ENCODE measurements around the gene GBA3.

GBA3 gene
- long read RNA-seq, donor 1, transcript GBA3-203 (5 exons, 2,164 nt), result major isoform, 5 of 13 reads
- long read RNA-seq, donor 1, partial matches to known transcripts, result 7 of 13 reads
- long read RNA-seq, donor 1, other reads (novel, unspliced or antisense), result 0 of 13 reads
- long read RNA-seq, donor 2, partial matches to known transcripts, result 5 of 6 reads
- long read RNA-seq, donor 2, other reads (novel, unspliced or antisense), result 0 of 6 reads
- long read RNA-seq, donor 3, partial matches to known transcripts, result 0 of 1 reads
- long read RNA-seq, donor 3, other reads (novel, unspliced or antisense), result 0 of 1 reads
- long read RNA-seq, donor 4, partial matches to known transcripts, result 0 of 2 reads
- long read RNA-seq, donor 4, other reads (novel, unspliced or antisense), result 0 of 2 reads
- long read RNA-seq, donor 5, transcript GBA3-204 (2 exons, 727 nt), result major isoform, 6 of 7 reads
- long read RNA-seq, donor 5, partial matches to known transcripts, result 0 of 7 reads
- long read RNA-seq, donor 5, other reads (novel, unspliced or antisense), result 0 of 7 reads
- long read RNA-seq, donor 6, partial matches to known transcripts, result 24 of 26 reads
- long read RNA-seq, donor 6, other reads (novel, unspliced or antisense), result 0 of 26 reads
- long read RNA-seq, donor 7, partial matches to known transcripts, result 0 of 4 reads
- long read RNA-seq, donor 7, other reads (novel, unspliced or antisense), result 0 of 4 reads
- long read RNA-seq, donor 8, partial matches to known transcripts, result 0 of 2 reads
- long read RNA-seq, donor 8, other reads (novel, unspliced or antisense), result 0 of 2 reads

DNA sequence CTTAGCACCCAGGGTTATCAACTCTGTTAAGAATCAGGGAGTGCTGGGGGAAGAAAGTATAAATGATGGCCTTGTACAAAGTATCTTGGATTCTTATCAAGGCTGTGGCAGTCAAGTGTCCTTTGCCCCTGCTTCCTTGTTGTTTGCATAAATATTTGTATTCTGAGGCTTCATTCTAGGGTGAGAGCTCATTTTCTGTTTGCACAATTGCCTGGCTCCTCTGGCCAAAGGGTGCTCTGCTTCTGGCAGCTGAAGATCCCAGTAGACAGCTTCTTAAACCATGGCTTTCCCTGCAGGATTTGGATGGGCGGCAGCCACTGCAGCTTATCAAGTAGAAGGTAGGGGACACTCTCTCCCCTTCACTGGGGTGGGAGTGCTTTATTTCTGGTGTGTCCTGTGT is at the start of gene GBA3:
Gene GBA3, plus strand, starts transcription at position 202 of the 400 bp plus-strand sequence.
- DNase-seq, result no peak

- no peak for DNase-seq
Observed at GRCh38 chr4:22643952-22644351, 48.8 kb upstream of the GBA3 start.

DNA sequence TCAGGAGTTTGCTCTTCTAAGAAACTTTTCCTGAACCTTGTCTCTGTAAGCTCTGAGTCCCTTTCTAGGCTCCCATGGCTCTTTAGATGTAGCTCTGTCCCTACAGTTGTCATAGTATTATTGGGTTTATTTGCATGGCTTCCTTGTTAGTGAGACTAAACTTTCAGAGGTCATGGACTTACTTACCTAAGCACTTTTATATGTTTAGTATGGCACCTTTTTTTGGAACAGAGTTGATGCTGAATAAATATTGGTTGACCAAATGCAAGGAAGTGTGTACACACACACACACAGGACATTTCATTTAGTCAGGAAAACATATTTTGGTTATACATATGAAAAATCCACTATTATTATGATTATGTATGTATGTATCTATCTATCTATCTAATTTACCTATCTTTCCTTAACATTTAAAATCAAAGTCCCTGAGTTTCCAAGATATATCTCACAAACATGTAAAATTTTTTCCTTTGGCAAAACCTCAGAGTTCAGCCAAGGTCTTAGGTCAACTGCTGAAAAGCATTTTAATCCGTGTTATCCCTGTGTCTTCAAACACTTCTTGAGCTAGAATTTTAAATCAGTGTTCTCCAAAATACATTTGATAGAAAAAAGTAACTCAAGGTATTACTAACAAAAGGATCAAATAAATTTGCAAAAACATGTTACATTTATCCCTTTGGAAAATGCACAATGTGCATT is 47.1 kb upstream of the GBA3 start:
- DNase-seq, result no peak

DNA sequence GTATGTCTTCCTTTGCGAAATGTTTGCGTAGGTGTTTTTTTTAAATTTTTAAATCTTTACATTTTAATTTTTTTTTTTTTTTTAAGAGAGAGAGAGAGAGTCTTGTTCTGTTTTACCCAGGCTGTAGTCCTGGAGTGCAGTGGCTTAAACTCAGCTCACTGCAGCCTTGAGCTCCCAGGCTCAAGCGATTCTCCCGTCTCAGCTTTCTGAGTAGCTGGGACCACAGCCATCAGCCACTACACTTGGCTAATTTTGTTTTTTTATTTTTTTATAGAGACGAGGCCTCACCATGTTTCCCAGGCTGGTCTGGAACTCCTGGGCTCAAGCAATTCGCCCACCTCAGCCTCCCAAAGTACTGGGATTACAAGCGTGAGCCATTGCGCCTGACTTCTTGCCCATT is 43.7 kb upstream of the GBA3 start:
- no peak for DNase-seq

GRCh38 chr4:22650771-22651170 is 42.0 kb upstream of the GBA3 start:
- no peak for DNase-seq

GRCh38 chr4:22653752-22654151 is 39.0 kb upstream of the GBA3 start:
- DNase-seq, result no peak

DNA sequence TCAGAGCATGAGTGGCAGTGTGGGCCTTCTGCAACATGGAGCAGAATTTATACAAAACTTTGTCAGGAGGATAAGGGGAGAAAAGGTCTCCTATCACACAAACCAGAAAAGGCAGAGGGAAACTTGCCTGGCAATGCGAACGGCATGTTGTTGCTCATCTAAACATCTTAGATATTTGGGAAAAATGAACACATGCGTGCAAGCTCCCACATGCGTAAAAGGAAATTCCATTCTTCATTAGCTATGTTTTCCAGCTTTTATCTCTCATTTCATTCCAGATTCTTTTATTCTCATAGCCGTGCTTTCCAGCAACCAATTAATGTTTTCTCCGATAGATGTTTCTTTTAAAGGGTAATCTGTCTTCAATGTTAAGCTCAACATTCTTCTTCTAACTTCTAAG is 31.3 kb upstream of the GBA3 start:
- DNase-seq, result no peak

- DNase-seq, result no peak
Observed at GRCh38 chr4:22667332-22667940, 25.3 kb upstream of the GBA3 start.

DNA sequence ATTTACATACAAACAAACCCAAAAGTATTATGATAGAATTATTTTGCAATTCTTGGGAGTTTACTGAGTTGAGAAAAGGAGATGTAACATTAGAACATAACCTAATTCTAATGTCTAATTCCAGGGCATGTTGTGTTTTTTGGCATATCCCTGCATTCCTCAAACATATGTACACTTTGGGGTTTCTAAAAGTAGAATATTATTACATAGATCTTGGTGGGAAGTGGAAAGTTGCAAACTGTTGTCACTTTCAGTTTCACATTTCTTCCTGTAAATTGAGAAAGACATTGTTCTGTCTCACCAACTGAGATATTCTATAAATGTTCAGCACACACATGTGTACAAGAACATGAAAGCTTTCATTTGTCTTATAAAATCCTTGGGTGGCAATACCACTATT is 24.4 kb upstream of the GBA3 start:
- no peak for DNase-seq

- DNase-seq, result no peak
Observed at GRCh38 chr4:22668702-22669101, 24.0 kb upstream of the GBA3 start.

DNA sequence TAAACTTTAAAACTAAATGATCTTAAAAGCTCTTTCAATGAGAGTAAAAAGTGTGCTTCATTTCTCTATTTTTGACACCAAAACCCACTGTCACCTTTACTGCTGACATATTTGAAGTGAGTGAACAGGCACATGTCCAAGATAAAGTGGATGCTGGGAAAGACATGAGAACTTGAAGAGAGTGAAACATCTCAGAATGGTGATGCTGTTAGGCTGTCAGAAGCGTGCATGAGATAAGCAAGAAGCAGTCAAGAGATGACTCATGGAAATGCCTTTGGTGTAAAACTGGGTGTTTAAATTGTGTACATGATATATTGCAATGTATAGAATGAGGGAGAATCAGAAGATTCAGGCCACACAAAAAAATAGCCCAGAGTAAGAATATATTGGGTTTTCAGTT is 21.8 kb upstream of the GBA3 start:
- DNase-seq, result no peak

DNA sequence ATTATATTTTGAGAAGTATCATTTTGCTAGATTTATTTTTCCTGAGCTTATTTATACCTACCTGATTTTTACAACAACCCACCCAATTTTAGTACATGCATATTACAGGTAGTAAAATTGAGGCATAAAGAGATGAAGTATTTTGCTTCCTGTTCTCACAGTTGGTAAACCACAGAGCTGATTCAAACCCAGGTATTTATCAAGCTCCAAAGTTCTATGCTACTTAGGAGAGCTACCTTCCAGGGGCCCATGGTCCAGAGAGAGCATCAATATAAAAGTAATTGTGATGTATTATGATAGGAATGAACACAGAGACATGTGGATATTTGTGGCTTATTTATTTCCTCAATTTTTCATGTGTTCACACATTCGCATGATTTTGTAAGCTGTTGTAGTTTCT is 20.2 kb upstream of the GBA3 start:
- DNase-seq, result no peak

- DNase-seq, result no peak
Observed at GRCh38 chr4:22672944-22673343, 19.8 kb upstream of the GBA3 start.

DNA sequence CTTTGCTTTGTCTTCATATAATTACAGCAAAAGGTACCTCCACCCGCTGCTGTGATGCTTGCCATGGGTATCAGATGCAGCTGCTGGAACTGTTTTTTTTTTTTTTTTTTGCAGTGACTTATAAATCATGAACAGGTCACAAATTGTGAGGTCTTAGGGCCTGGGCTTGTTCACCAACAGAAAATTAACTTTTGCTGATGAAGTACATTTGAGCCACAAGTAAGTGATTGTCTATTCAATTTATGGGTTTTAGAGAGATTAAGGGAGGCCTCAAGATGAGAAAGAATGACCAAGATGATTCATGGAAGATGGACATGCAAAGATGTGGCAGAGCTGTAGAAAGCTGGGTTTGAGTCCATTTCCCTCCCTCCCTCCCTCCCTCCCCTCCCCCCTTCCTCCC is 18.0 kb upstream of the GBA3 start:
- DNase-seq, result no peak

DNA sequence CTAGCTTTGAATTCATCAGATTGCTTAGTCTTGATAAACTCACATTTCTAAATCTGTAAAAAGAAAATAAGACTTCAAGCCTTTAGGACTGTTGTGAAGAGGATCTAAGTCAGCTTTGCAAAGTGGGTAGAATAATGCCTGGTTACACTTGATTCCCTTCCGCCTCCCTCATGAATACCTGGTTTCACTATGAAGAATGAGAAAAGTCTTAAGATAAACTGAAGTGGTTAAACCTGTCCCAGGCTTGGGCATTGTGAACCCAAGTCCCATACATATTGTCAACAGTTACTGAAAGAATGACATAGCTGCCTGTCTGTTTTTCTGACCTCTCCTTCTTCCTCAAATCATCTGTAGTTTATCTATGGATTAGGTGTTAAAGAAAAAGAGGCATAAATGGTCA is 16.7 kb upstream of the GBA3 start:
- no peak for DNase-seq

DNA sequence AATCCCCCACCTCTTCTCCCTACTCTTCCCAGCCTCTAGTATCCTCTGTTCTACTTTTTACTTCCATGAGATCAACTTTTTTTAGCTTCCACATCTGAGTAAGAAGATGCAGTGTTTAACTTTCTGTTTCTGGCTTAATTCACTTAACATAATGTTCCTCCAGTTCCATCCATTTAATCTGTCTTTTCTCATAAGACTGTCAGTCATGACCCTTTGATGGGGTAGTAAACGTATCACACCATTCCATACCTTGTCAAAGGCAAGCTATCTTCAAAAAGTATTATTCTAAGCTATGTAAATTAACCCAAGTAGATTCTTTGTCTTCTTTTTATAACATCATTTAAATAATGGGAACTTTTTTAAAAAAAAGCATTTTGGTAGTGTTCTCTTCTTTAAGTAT is 15.0 kb upstream of the GBA3 start:
- DNase-seq, result no peak

DNA sequence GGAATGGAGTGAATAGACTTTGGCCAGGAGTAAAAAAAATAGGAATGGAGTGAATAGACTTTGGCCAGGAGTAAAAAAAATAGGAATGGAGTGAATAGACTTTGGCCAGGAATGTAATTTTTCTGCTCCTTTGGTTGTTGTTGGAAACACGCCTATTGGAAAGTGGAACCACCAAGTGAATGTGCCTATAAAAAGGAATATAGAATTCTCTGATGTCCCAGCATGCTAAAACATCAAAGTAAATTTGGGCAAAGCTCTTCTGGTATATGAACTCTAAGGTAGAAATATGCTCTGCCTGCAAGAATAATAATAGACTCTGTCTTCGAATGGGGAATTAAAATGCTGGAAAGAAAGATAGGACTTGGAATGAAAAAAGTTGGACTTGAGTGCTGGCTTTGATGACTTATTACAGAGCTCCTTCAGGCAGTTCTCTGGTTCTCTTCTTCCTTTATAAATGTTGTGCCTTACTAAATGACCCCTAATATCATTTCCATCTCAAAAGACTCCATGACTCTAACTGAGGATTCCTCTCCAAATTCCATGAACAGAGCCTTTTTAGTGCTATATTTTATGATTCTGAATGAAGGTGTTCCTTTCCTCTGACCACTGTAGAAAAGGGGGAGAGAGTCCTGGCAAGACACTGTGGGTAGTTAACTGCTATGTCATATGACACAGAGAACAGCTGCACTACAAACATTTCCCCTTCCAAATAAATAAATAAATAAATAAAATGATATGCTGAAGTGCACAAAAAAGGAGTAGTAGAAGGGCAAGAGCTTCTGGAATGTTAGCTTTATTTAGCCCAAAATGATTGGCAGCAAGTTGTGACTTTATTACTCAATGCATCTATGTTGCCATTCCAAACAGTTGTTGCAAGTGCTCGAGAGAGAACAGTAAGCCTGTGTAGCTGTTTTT is 13.5 kb upstream of the GBA3 start:
- DNase-seq, result no peak

- no peak for DNase-seq
Observed at GRCh38 chr4:22680065-22680642, 12.6 kb upstream of the GBA3 start.

GRCh38 chr4:22683726-22684125 is 9.0 kb upstream of the GBA3 start:
- DNase-seq, result no peak

GRCh38 chr4:22686141-22686540 is 6.6 kb upstream of the GBA3 start:
- DNase-seq, result no peak

DNA sequence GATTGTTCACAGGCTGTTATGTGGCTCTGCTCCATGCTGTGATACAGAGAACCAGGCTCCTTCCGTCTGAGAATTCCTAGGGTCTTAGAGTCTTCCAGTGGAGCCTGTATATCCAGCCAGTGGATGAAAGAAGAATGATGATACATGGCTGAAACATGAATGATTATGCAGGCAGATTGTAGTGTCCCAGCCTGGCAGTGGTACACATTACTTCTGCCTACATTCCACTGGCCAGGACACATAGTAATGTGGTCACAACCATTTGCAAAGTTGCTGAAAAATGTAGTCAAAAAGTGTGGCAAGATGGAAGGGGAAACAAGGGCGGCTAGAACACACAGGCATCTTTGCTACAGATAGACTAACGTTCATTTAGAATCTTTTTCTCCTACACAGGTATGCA is 4.5 kb upstream of the GBA3 start:
- no peak for DNase-seq
